ENCODE results near the gene TAF6.
"Not testable (repeated sequence)": the region's sequence is repeated elsewhere in the genome, so short reads cannot be mapped to it uniquely, and the experiment has no call there.

TAF6 gene

GRCh38 chr7:100152404-100152803 lies 33.2 kb upstream of the TAF6 start:
- DNase-seq: no peak

- DNase-seq: peak; percentile 98
Observed at GRCh38 chr7:100148559-100149328, 29.6 kb upstream of the TAF6 start, which contains the start of gene LAMTOR4. Gene LAMTOR4 (plus strand): TSS chr7:100148918. CDS start chr7:100148973, 55 bp downstream.

- DNase-seq: no peak
Observed at GRCh38 chr7:100148225-100148558, 29.0 kb upstream of the TAF6 start.

- DNase-seq: no peak
Observed at GRCh38 chr7:100147278-100147677, 28.1 kb upstream of the TAF6 start.

- not testable (repeated sequence) for DNase-seq
Observed at GRCh38 chr7:100146350-100146749, 27.2 kb upstream of the TAF6 start.

GRCh38 chr7:100142461-100142860 lies 23.3 kb upstream of the TAF6 start:
- no peak for DNase-seq

GRCh38 chr7:100141555-100141949 lies 22.4 kb upstream of the TAF6 start:
- no peak for DNase-seq

- DNase-seq: no peak
Observed at GRCh38 chr7:100137851-100138760, 18.9 kb upstream of the TAF6 start.

- peak; percentile 44 for DNase-seq
Observed at GRCh38 chr7:100132697-100133151, 13.6 kb upstream of the TAF6 start.

- DNase-seq: no peak
Observed at GRCh38 chr7:100132126-100132525, 13.0 kb upstream of the TAF6 start.

- no peak for DNase-seq
Observed at GRCh38 chr7:100130608-100131453, 11.7 kb upstream of the TAF6 start.

- DNase-seq: not testable (repeated sequence)
Observed at GRCh38 chr7:100130220-100130607, 11.1 kb upstream of the TAF6 start.

GRCh38 chr7:100128637-100128963 lies 9.4 kb upstream of the TAF6 start:
- no peak for DNase-seq

- DNase-seq: no peak
Observed at GRCh38 chr7:100127866-100128636, 8.9 kb upstream of the TAF6 start.

GRCh38 chr7:100126931-100127865 lies 8.0 kb upstream of the TAF6 start, which contains the start of gene MBLAC1:
Gene MBLAC1 (plus strand): TSS chr7:100126967. CDS start chr7:100127396, 429 bp downstream.
- peak; percentile 66 for DNase-seq

GRCh38 chr7:100126239-100126930 lies 7.2 kb upstream of the TAF6 start:
- no peak for DNase-seq

- DNase-seq: no peak
Observed at GRCh38 chr7:100124301-100125230, 5.4 kb upstream of the TAF6 start.

- DNase-seq: no peak
Observed at GRCh38 chr7:100122568-100122967, 3.4 kb upstream of the TAF6 start.

- DNase-seq: peak; percentile 78
Observed at GRCh38 chr7:100122067-100122466, 2.9 kb upstream of the TAF6 start.

All from SHP77 treated with DMSO at 0.1 percent for 48 hours (cell line).